Measurements from ENCODE around the gene LAMTOR2.
"Not testable (repeated sequence)": the region's sequence is repeated elsewhere in the genome, so short reads cannot be mapped to it uniquely, and the experiment has no call there.

The LAMTOR2 gene

DNA sequence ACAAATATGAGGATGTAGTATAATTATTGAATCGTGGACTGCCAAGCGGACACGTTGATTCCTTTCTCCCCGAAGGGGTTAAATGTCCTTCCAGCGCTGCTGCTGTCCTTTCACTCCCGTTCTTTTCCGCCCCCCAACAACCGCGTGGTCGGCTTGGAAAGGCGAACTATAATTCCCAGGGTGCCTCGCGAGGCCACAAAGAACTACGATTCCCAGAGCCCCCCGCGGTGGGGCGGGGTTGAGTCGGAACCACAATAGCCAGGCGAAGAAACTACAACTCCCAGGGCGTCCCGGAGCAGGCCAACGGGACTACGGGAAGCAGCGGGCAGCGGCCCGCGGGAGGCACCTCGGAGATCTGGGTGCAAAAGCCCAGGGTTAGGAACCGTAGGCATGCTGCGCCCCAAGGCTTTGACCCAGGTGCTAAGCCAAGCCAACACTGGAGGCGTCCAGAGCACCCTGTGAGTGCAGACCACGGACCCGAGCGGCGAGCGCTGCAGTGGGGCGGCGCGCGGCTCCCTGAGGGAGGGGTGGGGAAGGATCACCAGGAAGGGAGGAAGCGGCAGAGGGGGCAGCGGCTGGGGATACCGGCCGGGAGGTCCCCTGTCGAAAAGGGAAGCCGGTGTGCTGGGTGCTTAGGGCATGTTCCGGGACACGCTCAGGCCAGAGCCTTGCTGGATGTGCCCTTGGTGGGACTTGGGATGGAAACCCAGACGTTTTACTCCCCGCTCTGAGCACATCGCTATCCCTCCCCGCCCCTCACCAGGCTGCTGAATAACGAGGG, at the start of gene LAMTOR2:
Gene LAMTOR2 (plus strand): TSS at position 283 of the 781 bp plus-strand sequence. CDS start 108 bp downstream, at position 391.
- DNase-seq: peak; percentile 100

- DNase-seq: no peak
Measured at GRCh38 chr1:156004843-156005584, 49.6 kb upstream of the LAMTOR2 start.

DNA sequence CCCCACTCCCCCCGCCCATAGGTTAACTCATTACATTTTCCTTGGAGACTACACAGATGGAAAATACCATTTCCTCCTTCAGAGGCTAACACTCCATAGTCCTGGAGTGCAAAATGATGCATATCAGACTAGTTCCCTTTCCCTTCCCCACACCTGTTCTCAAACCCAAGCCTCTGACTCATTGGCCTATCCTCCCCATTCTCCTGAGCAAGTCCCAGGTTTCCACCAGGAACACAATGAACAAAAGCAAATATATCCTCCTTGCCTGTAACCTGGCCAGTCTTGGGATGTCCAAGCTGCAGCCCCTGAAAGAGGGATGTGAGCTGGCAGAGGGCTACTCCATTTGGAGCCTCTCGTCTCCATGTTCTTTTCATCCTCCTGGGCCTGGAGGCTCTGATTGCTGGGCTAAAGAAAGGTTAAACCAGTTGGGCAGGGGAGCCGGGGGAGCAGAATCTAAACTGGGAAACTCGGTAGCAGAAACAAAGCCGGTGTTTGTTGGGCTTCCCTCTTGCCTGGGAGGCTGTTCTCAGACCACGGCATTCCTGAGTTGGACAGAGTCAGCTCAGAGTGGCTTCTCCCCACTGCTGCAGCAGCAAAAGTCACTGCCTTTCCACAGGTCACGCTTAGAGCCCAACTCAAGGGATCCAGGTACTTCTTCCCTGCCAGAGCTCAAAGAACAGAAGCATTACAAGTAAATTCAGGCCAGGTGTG, 47.8 kb upstream of the LAMTOR2 start:
- DNase-seq: no peak

DNA sequence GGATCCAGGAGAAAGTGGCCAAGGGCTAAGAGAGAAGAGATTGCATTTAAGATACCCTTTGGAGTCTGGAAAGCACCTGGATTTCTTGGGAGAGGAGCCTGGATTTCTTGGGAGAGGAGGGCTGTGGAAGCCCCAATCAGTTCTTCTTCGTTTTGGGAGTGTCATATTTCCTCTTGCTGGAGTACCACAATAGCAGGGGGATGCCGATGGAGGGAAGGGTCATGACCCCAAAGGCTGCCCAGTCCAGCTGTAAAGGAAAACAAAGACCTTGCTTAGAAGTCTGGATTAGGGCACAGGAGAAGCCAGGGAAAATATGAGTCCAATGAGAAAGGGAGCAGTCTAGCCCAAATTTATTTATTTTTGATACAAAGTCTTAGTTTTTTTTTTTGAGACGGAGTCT, 45.2 kb upstream of the LAMTOR2 start:
- DNase-seq: no peak

- DNase-seq: no peak
Measured at GRCh38 chr1:156012051-156012817, 42.3 kb upstream of the LAMTOR2 start.

DNA sequence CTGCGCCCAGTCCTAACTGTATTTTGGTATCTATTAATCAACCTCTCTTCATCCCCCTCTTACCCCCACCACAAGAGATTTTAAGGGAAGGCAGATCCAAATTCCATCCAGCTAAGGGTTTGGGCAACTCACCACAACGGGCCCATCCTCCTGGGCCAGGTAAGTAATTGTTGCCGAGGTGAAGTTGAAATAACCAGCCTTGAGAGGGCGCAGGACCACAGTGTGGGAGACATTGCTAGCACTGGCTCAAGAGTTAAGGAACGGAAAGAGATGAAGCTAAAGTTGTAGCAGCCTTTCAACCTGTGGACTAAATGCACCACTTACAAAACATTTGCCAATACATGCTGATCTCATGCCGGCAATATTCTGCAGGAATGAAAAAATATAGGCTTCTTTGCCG, 39.8 kb upstream of the LAMTOR2 start:
- no peak for DNase-seq

GRCh38 chr1:156019946-156020292, 34.7 kb upstream of the LAMTOR2 start:
- no peak for DNase-seq

DNA sequence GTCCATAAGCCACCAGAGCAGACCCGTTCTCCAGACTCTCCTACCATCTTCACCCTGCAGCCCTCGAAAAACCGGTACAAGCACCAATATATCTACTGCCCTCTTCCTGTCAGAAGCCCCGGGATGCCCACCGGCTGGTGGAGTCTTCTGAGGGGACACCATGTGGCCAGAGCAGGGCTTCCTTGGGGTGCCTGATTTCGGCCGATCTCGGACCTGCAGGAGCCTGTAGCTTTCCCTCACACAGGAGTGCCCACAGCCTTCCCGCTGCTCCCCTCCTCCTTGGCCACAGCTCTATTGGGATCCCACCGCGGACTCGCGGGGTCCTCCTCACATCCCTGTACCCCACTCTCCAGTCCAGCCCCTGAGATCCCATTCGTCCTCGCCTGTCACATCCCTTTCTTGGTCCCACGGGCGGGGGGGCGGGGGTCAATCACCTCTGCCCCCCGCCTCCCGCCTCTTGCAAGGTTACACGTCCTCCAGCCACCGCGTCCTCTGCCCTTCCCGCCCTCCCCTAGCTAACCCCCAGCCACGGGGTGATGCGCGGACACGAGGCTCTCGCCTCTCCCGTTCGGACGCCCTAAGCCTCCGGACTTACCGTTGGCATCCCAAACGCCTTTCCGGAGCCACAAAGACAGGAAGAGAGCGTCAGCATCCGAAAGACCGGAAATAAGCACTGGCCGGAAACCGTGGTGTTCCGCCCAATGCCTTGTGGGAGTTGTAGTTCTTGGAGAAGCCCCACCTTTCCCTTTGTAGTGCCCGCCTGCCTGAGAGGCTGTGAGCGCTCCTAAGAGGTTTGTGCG, 34.1 kb upstream of the LAMTOR2 start, which contains the start of gene SSR2:
Gene SSR2 (minus strand): TSS at position 659 of the 800 bp plus-strand sequence. CDS start 784 bp downstream, outside the sequence.
- peak; percentile 96 for DNase-seq

DNA sequence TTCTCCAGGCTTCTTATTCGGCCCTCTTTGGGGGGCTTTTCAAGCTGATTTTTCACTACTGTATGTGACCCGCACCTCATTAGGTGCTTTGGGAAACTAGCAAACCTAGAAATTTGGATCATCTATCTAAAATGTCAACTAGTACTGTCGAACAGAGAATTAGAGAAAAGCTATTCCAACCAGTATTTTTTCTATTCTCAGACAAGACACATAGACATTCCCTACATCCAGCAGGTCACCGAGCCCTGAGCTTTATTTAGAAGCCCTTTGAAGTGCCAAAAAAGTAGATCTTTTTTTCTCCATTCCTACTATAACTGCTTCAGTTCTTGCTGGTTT, 33.5 kb upstream of the LAMTOR2 start:
- no peak for DNase-seq

DNA sequence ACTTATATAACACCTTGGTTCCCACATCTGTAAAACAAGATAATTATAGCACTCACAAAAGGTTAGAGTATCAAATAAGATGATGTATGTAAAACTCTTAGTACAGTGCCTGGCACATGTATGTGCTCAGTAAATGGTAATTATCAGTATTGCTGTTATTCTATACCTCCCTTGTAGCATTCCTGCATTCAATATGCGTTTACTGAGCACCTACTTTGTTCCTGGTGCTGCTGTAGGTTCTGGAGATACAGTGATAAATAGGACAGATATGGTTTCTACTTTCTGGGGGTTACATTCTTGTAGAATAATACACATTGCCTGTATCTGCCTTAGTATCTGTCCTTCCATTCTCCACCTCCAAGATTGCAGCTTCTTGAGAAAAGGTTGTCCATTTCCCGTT, 32.6 kb upstream of the LAMTOR2 start:
- no peak for DNase-seq

DNA sequence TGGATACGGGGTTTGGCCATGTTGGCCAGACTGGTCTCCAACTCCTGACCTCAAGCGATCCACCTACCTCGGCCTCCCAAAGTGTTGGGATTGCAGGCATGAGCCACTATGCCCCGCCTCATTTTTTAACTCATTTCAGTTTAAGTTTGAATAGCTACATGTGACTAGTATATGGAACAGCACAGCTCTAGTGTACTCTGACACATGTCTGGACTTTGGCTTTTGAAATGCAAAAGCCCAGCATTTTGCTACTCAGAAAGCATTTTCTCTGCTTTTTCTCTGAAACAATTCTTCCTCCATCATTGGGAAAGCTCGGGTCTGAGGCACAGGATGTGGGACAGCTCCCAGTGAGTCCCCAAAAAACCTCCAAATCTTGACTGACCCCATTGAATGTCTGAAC, 29.8 kb upstream of the LAMTOR2 start:
- no peak for DNase-seq

DNA sequence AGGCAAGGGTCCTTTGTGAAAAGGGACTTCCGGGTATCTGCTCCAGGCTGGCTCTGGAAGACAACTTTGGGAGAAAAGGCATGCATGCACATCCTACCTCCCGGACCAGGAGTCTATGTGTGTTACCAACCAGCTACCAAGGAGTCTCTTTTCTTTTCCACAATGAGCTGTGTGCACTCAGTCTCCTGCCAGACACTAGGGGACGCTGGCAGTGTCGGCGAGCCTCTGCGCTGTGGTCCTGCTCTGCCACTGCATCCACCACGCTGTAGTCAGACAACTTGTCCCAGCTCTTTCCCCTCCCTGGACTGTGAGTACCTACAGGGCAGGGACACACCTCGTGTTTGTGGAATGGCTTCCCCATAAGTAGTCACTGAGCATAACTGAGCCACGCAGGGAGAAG, 28.7 kb upstream of the LAMTOR2 start:
- no peak for DNase-seq

DNA sequence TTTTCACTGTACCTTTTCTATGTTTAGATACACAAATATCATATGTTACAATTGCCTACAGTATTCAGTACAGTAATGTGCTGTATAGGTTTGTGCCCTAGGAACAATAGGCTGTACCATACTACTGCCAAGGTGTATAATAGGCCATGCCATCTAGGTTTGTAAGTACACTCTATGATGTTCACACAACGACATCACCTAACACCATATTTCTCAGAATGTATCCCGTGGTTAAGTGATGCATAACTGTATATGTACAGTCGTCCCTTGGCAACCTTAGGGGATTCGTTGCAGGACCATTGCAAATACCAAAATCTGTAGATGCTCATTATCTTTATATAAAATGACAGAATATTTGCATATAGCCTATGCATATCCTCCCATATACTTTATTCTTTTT, 28.0 kb upstream of the LAMTOR2 start:
- DNase-seq: no peak

GRCh38 chr1:156033011-156033410, 21.6 kb upstream of the LAMTOR2 start:
- DNase-seq: no peak

GRCh38 chr1:156034991-156035390, 19.6 kb upstream of the LAMTOR2 start:
- not testable (repeated sequence) for DNase-seq

- no peak for DNase-seq
Measured at GRCh38 chr1:156042828-156043227, 11.8 kb upstream of the LAMTOR2 start.

GRCh38 chr1:156045076-156045475, 9.5 kb upstream of the LAMTOR2 start:
- no peak for DNase-seq

DNA sequence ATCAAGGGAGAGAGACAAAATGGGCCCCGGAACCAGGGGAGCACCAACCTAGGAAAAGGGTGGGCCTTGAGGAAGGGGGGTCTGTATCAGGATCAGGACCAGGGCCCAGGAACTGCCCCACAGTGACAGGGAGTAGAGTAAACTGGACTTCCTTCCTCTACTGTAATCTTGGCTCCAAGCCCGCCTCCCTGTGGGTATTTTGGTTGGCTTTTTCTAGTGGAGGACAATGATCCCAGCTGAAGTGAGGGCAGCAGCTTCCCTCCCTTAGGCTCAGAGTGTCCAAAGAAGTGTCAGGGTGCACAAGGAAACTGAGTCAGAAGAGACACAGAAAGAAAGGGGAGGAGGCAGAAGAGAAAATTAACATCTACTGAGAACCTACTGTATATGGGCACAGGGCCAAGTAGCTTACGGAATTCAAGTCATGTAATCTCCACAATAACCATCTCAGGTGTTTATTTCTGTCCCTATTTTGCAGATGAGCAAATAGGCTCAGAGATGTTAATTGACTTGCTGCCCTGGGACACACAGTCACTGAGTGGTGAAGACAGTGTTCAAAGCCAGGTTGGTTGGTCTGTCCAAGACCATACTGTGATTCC, 5.8 kb upstream of the LAMTOR2 start:
- no peak for DNase-seq

GRCh38 chr1:156050376-156050775, 4.2 kb upstream of the LAMTOR2 start:
- DNase-seq: no peak

- no peak for DNase-seq
Measured at GRCh38 chr1:156051011-156051725, 3.4 kb upstream of the LAMTOR2 start.

All from NCI-H187 treated with DMSO at 0.1 percent for 48 hours (cell line).